SK-N-SH treated with all-trans-retinoic acid at 6 μM for 48 hours (cell line): Measurements from ENCODE around the gene AMDHD2.

Experiments
- ATAC-seq: fragments of 200-7000 bp; cut with Tn5 transposase; 3 replicates; pipeline ENCODE4 v1.9.1; 2020; ENCODE audit warnings: mild to moderate bottlenecking, moderate library complexity
- ARNTL ChIP-seq: fragments of 450-650 bp; formaldehyde crosslinking; IDR thresholded peaks from 2 replicates; pipeline ENCODE4 v1.5.0; 2020; ENCODE audit warnings: low read depth, mild to moderate bottlenecking, moderate library complexity, borderline replicate concordance
- BACH2 ChIP-seq: fragments of 250-450 bp; sonication (Bioruptor Pico); IDR thresholded peaks from 2 replicates; pipeline ENCODE4 v1.9.0; 2021; ENCODE audit warnings: mild to moderate bottlenecking, borderline replicate concordance
- ESRRG ChIP-seq: fragments of 250-450 bp; sonication (Bioruptor Pico); IDR thresholded peaks from 2 replicates; pipeline ENCODE4 v1.6.1; 2021; ENCODE audit warnings: mild to moderate bottlenecking
- GLIS3 ChIP-seq: fragments of 250-450 bp; sonication (Bioruptor Pico); IDR thresholded peaks from 2 replicates; pipeline ENCODE4 v1.5.0; 2020; ENCODE audit warnings: mild to moderate bottlenecking, moderate library complexity
- ISL1 ChIP-seq: fragments of 250-450 bp; sonication (Bioruptor Pico); IDR thresholded peaks from 2 replicates; pipeline ENCODE4 v2.1.2; 2022; ENCODE audit warnings: mild to moderate bottlenecking, moderate library complexity
- PPARA ChIP-seq: fragments of 250-450 bp; sonication (Bioruptor Pico); IDR thresholded peaks from 2 replicates; pipeline ENCODE4 v1.5.0; 2020; ENCODE audit warnings: mild to moderate bottlenecking, borderline replicate concordance
- RARB ChIP-seq: fragments of 250-450 bp; sonication (Bioruptor Pico); IDR thresholded peaks from 2 replicates; pipeline ENCODE4 v1.8.0; 2021; ENCODE audit warnings: mild to moderate bottlenecking, moderate library complexity
- SNAI2 ChIP-seq: fragments of 250-450 bp; sonication (Bioruptor Pico); IDR thresholded peaks from 2 replicates; pipeline ENCODE4 v1.5.0; 2020; ENCODE audit warnings: mild to moderate bottlenecking, moderate library complexity
- TCF4 ChIP-seq: fragments of 250-450 bp; sonication (Bioruptor Pico); IDR thresholded peaks from 2 replicates; pipeline ENCODE4 v1.8.0; 2021; ENCODE audit warnings: mild to moderate bottlenecking, moderate library complexity, borderline replicate concordance
- TOX ChIP-seq: fragments of 250-450 bp; sonication (Bioruptor Pico); IDR thresholded peaks from 2 replicates; pipeline ENCODE4 v1.8.0; 2021; ENCODE audit warnings: mild to moderate bottlenecking, moderate library complexity, borderline replicate concordance
- ZC3H10 ChIP-seq: fragments of 250-450 bp; sonication (Bioruptor Pico); IDR thresholded peaks from 2 replicates; pipeline ENCODE4 v1.5.1; 2021; ENCODE audit warnings: mild to moderate bottlenecking, moderate library complexity
- ZFP3 ChIP-seq: fragments of 250-450 bp; sonication (Bioruptor Pico); IDR thresholded peaks from 2 replicates; pipeline ENCODE4 v1.5.0; 2020; ENCODE audit warnings: mild to moderate bottlenecking, moderate library complexity
- ZFP30 ChIP-seq: fragments of 450-650 bp; formaldehyde crosslinking; IDR thresholded peaks from 2 replicates; pipeline ENCODE4 v1.5.0; 2022; ENCODE audit warnings: mild to moderate bottlenecking, moderate library complexity
- ZNF70 ChIP-seq: fragments of 450-650 bp; formaldehyde crosslinking; IDR thresholded peaks from 2 replicates; pipeline ENCODE4 v1.5.0; 2020; ENCODE audit warnings: mild to moderate bottlenecking, moderate library complexity
- ZNF8 ChIP-seq: fragments of 450-650 bp; formaldehyde crosslinking; IDR thresholded peaks from 2 replicates; pipeline ENCODE4 v1.5.0; 2020; ENCODE audit warnings: mild to moderate bottlenecking, moderate library complexity
- TF ChIP-seq, protein P1 (sequence below): fragments of 250-450 bp; sonication (Bioruptor Pico); IDR thresholded peaks from 2 replicates; pipeline ENCODE4 v1.8.0; 2020; ENCODE audit warnings: mild to moderate bottlenecking, moderate library complexity, borderline replicate concordance
- TF ChIP-seq, protein P2 (sequence below): fragments of 250-450 bp; sonication (Bioruptor Pico); IDR thresholded peaks from 2 replicates; pipeline ENCODE4 v1.5.1; 2020; ENCODE audit warnings: low read depth, mild to moderate bottlenecking, moderate library complexity
- TF ChIP-seq, protein P3 (sequence below): fragments of 250-450 bp; sonication (Bioruptor Pico); IDR thresholded peaks from 2 replicates; pipeline ENCODE4 v1.8.0; 2021; ENCODE audit warnings: low read depth, mild to moderate bottlenecking, moderate library complexity, borderline replicate concordance
- TF ChIP-seq, protein P4 (sequence below): fragments of 250-450 bp; sonication (Bioruptor Pico); IDR thresholded peaks from 2 replicates; pipeline ENCODE4 v1.5.0; 2020; ENCODE audit warnings: mild to moderate bottlenecking, moderate library complexity
- TF ChIP-seq, protein P5 (sequence below): fragments of 250-450 bp; sonication (Bioruptor Pico); IDR thresholded peaks from 2 replicates; pipeline ENCODE4 v1.5.1; 2021; ENCODE audit warnings: mild to moderate bottlenecking, moderate library complexity

Gene AMDHD2

DNA sequence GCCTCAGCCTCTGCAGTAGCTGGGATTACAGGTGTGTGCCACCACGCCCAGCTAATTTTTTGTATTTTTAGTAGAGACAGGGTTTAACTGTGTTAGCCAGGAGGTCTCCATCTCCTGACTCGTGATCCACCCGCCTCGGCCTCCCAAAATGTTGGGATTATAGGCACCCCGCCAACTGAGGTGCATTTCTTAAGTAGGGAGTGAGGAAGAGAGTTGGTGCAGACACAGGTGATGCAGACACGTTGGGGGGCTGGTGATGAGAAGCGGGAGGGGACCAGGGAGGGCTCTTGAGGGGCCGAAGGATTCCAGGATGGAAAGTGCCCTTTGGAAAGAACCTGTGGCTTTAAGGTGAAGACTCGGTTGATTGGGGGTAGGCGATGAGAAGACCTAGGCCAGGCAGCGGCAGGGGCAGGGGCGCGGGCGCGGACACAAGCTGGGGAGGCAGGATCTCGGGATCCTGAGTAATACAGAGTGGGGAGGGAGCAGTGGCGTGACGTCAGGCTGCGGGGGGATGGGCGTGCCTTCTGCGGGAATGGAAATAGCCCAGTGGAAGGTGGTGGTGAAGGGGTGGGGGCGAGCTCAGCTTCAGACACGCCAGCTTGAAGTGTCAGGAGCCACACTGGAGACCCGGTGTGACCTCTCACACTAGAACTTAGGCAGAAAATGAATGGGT, 8.9 kb upstream of the AMDHD2 start (continued):
- TF ChIP-seq, protein P1, sequence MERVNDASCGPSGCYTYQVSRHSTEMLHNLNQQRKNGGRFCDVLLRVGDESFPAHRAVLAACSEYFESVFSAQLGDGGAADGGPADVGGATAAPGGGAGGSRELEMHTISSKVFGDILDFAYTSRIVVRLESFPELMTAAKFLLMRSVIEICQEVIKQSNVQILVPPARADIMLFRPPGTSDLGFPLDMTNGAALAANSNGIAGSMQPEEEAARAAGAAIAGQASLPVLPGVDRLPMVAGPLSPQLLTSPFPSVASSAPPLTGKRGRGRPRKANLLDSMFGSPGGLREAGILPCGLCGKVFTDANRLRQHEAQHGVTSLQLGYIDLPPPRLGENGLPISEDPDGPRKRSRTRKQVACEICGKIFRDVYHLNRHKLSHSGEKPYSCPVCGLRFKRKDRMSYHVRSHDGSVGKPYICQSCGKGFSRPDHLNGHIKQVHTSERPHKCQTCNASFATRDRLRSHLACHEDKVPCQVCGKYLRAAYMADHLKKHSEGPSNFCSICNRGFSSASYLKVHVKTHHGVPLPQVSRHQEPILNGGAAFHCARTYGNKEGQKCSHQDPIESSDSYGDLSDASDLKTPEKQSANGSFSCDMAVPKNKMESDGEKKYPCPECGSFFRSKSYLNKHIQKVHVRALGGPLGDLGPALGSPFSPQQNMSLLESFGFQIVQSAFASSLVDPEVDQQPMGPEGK (CRISPR knock-in tag): no peak
- no peak for TF ChIP-seq RARB (CRISPR knock-in tag)
- TF ChIP-seq ZFP3 (CRISPR knock-in tag): no peak
- TF ChIP-seq, protein P2, sequence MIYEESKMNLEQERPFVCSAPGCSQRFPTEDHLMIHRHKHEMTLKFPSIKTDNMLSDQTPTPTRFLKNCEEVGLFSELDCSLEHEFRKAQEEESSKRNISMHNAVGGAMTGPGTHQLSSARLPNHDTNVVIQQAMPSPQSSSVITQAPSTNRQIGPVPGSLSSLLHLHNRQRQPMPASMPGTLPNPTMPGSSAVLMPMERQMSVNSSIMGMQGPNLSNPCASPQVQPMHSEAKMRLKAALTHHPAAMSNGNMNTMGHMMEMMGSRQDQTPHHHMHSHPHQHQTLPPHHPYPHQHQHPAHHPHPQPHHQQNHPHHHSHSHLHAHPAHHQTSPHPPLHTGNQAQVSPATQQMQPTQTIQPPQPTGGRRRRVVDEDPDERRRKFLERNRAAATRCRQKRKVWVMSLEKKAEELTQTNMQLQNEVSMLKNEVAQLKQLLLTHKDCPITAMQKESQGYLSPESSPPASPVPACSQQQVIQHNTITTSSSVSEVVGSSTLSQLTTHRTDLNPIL (CRISPR knock-in tag): no peak
- no peak for TF ChIP-seq ZC3H10 (CRISPR knock-in tag)
- TF ChIP-seq, all 23 proteins: peak for 0

DNA sequence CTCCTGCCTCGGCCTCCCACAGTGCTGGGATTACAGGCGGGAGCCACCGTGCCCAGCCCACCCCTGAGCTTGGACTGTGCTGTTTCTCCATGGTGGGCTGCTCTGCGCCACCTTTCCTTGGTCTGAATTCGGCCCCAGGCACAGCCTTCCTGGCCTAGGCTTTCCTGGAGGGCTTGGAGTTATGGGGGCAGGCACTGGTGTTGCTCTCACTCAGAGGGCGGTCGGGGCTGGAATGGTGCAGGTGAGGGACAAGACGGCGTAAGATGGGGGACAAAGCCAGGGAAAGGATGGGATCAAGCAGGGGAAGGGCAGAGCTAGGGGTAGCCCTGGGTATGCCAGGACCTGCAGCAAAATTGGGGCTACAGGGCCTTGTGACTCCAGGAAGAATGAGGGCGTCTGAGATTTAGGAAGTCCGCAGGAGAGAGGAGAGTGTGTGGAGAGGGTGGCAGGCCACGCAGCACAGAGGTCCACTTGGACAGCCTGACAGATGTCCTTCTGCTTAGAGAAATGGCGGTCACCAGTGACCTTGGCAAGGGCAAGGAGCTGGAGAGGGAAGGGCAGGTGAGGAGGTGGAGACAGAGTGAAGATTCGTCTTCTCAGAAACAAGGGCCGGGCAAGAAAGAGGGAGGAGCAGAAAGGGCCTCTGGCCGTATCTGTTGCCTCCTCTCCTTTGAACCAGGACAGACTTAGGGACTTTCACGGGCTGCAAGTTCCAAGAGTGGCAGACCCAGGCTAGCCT, 8.0 kb upstream of the AMDHD2 start:
- TF ChIP-seq ARNTL (CRISPR knock-in tag) (no peak), ZFP30 (CRISPR knock-in tag) (no peak), TCF4 (CRISPR knock-in tag) (no peak), ISL1 (CRISPR knock-in tag) (no peak), PPARA (CRISPR knock-in tag) (no peak), ZNF8 (CRISPR knock-in tag) (no peak), ESRRG (no peak), BACH2 (no peak), ZFP3 (CRISPR knock-in tag) (no peak), SNAI2 (CRISPR knock-in tag) (no peak)
- TF ChIP-seq, protein P3, sequence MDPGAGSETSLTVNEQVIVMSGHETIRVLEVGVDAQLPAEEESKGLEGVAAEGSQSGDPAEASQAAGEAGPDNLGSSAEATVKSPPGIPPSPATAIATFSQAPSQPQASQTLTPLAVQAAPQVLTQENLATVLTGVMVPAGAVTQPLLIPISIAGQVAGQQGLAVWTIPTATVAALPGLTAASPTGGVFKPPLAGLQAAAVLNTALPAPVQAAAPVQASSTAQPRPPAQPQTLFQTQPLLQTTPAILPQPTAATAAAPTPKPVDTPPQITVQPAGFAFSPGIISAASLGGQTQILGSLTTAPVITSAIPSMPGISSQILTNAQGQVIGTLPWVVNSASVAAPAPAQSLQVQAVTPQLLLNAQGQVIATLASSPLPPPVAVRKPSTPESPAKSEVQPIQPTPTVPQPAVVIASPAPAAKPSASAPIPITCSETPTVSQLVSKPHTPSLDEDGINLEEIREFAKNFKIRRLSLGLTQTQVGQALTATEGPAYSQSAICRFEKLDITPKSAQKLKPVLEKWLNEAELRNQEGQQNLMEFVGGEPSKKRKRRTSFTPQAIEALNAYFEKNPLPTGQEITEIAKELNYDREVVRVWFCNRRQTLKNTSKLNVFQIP (CRISPR knock-in tag): no peak
- ATAC-seq: no peak

DNA sequence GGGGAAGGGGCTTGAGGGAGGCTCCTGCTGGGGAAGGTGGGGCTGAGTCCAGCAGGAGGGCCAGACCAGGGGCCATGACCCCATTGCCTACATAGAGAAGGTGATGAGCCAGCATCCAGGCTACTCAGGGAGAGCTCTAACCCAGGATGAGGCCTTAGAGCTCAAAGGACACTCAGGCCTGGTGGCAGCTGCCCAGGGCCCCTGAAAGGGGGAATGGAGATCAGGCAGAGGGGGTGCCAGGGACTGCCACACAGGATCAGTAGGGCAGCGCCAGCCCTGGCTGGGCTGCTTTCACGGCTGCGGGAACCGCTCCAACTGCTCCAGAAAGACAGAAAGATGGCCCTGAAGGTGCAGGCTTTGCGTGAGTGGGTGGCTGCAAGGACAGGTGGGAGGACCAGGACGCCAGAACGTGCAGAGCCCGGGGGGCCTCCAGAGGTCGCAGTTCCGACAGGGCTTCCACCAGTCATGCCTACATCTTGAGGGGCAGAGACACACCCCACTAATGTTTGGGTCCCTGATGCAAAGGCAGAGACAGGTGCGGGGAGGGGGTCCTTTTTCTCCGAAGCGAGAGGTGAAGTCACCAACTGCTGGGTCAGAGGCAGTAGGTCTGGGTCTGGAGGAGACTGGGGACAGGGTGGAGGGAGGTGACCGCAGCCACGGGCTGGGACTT, 7.3 kb upstream of the AMDHD2 start:
- ATAC-seq: peak; percentile 3; the same call in 2 of the 3 replicates
- TF ChIP-seq ISL1 (CRISPR knock-in tag): no peak
- TF ChIP-seq ZFP3 (CRISPR knock-in tag): no peak
- no peak for TF ChIP-seq ZNF70 (CRISPR knock-in tag)
- TF ChIP-seq, protein P4, sequence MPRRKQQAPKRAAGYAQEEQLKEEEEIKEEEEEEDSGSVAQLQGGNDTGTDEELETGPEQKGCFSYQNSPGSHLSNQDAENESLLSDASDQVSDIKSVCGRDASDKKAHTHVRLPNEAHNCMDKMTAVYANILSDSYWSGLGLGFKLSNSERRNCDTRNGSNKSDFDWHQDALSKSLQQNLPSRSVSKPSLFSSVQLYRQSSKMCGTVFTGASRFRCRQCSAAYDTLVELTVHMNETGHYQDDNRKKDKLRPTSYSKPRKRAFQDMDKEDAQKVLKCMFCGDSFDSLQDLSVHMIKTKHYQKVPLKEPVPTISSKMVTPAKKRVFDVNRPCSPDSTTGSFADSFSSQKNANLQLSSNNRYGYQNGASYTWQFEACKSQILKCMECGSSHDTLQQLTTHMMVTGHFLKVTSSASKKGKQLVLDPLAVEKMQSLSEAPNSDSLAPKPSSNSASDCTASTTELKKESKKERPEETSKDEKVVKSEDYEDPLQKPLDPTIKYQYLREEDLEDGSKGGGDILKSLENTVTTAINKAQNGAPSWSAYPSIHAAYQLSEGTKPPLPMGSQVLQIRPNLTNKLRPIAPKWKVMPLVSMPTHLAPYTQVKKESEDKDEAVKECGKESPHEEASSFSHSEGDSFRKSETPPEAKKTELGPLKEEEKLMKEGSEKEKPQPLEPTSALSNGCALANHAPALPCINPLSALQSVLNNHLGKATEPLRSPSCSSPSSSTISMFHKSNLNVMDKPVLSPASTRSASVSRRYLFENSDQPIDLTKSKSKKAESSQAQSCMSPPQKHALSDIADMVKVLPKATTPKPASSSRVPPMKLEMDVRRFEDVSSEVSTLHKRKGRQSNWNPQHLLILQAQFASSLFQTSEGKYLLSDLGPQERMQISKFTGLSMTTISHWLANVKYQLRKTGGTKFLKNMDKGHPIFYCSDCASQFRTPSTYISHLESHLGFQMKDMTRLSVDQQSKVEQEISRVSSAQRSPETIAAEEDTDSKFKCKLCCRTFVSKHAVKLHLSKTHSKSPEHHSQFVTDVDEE (CRISPR knock-in tag): no peak
- TF ChIP-seq ZC3H10 (CRISPR knock-in tag): no peak
- no peak for TF ChIP-seq GLIS3 (CRISPR knock-in tag)
- TF ChIP-seq, protein P5, sequence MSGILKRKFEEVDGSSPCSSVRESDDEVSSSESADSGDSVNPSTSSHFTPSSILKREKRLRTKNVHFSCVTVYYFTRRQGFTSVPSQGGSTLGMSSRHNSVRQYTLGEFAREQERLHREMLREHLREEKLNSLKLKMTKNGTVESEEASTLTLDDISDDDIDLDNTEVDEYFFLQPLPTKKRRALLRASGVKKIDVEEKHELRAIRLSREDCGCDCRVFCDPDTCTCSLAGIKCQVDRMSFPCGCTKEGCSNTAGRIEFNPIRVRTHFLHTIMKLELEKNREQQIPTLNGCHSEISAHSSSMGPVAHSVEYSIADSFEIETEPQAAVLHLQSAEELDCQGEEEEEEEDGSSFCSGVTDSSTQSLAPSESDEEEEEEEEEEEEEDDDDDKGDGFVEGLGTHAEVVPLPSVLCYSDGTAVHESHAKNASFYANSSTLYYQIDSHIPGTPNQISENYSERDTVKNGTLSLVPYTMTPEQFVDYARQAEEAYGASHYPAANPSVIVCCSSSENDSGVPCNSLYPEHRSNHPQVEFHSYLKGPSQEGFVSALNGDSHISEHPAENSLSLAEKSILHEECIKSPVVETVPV (CRISPR knock-in tag): no peak
- TF ChIP-seq, protein P1 (CRISPR knock-in tag): no peak
- no peak for TF ChIP-seq ZFP30 (CRISPR knock-in tag)
- TF ChIP-seq TOX (CRISPR knock-in tag): no peak
